Stimulated activated CD4-positive, alpha-beta T cell treated with anti-CD3 and anti-CD28 coated beads, Interleukin-15, amount 100 ng/mL, for 24 hours (primary cell): Measurements from ENCODE around the gene BOC.

Experiments used
- DNase-seq: peaks from one replicate; pipeline ENCODE4 v3.0.0-alpha.2; 2020

The BOC gene

DNA sequence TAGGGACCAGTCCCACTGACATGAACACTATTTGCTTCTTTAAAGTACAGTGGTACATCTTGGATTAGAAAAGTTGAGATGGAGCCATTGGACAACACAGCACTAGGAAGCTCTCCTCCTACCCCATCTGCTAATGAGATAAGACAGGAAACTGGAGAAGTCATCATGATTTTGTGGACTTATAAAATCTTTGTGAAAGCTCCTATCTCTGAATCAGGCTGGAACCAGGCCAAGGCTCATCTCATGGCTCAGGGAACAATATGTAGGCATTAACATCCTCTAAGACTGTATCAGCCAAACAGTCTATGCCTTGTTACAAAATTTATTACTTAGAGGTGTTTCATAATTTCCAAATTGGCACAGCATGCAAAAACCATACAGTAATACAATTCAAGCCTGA is 84.1 kb downstream of the BOC start:
- no peak for DNase-seq

DNA sequence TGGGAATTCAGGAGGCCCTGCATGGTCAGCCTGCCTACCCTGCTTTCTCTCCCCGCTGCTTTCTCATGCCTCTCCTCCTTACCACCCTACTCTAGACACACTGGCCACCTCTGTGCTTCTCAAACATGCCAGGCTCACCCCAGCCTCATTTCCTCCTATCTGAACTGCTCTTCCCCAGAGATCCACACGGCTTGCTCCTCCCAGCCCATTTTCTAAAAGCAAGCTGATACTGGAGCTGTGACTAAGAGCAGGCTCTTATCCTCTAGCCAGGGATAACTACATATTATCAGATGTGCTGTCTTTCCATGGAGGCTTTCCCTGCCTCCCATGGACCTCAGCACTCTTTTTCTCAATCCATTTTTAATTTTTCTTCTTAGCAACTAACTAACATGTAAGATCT is 85.9 kb downstream of the BOC start:
- no peak for DNase-seq

DNA sequence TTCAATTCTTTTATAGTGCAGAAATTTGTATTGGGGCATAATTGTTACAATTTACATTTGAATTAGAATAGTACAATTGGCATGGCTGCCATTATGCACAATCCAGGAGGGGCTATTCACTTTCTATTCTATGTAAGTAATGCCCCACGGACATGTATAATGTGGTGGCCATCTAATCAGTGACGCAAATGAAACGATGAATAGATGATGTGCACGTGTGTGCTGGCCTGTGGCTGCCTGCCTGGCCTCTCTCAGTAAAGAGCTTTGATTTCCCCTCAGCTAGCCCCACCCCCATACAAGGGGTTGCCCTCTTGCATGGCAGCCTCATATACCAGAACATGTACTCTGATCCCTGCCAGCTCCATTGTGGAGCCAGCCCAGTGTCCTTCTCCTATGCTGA is 86.5 kb downstream of the BOC start:
- DNase-seq, result no peak

DNA sequence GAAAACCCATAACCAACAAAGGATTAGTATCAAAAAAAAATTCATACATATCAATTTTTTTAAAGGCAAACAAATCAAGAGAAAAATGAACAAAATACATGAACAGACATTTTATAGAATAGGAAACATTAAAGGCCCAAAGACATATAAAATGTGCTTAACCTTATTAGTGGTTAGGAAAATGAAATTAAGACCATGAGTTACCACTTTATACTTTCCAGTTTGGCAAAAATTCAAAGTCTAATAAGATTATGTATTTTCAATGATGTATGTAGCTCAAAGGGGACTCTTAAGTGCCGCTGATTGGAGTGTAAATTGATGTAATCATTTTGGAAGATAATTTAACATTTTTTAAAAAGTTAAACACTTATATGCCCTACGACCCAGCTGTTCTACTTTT is 89.2 kb downstream of the BOC start:
- no peak for DNase-seq

DNA sequence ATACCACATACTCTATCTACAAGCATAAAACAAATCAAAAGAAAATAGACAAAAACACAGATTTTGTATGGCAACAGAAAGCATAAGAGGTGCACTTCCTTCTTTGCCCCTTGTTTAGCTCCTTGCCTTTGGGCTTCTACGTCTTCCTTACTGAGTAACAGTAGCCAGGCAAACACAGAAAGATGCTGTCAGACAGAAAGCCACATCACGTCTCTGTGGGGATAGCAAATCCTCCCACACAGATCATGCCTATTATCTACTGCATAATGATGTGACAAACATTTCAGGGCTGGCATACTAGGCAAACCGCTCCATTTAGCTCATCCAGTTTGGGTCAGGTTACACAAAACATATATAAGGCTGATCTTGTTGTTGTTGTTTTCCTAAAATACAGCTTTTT is 92.7 kb downstream of the BOC start:
- DNase-seq, result no peak

DNA sequence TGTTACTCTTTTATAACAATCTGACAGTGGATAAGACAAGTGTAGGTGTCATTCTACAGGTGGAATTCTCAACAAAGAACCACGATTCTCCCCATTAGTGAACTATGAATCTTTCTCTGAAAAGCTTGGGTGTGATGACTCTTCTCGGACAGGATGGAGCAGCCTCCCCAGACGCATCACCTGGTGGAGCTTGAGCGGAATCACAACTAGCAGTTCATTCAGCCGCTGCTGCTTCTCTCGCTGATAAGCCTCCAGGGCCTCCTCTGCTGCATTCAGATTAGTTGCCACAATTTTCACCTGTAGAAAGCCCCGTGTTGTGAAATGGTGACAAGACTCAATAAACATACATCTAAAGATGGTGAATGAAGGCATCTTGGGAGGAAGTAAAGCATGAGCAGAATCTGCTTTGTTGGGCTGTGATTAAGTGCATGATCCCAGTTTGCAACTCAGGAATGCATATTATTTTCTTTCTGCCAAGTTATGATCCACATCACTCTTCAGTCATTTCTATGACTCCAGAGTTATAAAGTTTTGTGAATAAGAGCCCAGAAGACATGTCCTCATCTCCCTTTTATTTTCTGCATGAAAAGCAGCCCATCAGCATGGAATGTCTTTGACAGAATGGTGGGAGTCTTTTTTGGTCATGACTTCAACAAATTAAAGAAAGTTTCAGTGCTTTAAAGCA is 93.6 kb downstream of the BOC start:
- no peak for DNase-seq

DNA sequence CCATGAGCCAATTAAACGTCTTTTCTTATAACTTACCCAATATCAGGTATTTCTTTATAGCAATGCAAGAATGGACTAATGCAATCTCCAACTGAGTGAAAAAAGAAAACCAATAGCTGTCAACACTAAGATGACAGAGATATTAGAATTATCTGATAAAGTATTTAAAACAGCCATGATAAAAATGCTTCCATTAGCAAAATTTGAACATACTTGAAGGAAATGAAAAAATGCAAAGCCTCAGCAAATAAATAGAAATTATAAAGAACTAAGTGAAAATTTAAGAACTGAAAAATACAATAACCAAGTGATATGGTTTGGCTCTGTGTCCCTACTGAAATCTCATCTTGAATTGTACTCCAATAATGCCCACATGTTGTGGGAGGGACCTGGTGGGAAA is 99.6 kb downstream of the BOC start:
- no peak for DNase-seq

DNA sequence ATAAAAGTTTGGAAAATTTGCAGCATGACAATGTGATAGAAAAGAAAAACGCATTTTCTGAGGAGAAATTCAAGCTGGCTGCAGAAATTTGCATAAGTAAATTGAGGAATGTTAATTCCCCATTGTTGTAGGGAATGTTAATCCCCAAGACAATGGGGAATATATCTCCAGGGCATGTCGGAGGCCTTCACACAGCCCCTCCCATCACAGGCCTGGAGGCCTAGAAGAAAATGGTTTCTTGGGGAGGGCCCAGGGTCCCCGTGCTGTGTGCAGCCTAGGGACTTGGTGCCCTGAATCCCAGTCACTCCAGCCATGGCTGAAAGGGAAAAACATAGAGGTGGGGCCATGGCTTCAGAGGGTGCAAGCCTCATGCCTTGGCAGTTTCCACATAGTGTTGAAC is 101.1 kb downstream of the BOC start:
- DNase-seq, result no peak

DNA sequence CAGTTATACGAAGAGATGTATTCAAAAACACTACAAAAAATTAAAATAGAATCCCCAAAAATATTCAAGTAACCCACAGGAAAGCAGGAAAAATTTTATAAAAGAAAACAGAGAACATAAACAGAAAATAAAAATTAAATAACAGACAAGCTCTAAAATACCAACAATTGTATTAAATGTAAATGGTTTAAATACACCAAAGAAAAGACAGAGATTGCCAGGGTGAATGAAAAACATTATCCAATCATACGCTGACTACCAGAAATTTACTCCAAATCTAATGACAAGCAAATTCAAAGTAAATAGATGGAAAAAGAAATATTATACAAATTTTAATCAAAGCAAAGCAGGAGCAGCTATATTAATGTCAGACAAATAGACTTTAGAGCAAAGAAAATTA is 103.6 kb downstream of the BOC start:
- DNase-seq, result no peak

DNA sequence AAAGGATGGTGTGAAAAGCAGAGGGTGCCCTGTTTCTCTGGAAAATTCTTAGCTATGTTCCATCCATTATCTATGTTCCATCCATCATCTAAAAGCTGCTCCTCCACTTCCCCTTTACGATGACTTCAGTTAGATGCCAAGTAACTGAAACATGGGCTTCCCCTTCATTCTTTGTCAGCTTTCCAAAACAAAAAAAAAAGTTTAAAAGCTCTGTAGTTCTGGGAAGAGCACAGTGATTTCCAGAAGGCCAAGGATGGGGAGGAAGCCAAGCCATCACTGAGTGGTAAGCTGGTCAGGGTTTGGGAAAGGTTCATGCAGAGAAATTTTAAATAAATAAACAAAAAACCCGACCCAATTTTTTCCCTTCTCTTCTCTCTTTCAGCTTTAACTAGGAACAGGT is 118.4 kb downstream of the BOC start:
- no peak for DNase-seq

DNA sequence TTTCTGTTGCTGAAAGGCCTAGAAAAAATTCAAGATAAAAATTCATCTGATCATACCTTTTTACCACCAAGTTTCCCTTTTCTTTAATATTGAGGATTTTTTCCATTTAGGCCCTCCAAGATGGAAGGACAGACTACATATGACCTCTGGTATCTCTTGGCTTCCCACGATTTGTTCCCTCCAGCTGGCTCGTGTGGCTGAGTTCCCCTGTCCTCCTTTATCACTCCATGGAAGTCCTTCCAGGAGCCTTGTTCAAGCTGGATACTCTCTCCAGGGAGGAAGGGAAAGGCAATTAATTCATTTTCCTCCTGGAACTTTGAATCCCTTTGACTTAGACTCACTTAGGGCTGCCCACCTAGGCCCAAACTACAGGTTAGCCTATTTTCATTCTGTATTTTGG is 119.4 kb downstream of the BOC start:
- DNase-seq, result no peak

DNA sequence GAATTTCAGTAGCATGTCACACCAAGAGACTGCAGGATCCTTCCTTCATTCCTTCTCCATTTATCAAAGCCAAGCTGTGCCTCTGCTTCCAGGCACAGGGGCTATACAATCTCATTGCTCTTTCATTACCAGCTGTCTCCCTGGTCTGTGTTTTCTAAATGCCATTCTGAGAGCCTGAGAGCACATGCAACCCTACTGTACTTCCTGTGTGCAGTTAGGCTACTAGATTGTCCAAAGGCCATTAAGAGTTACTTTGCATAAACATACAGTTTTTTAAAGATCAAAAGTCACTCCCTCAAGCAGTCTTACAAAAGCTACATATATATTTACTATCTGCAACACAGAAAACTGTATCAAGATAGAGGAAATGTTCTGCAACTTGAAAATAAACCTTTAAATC is 119.8 kb downstream of the BOC start:
- no peak for DNase-seq
